Dedifferentiated amniotic fluid mesenchymal stem cell (primary cell): ENCODE data around the gene ZMPSTE24.

Experiments used
- DNase-seq: peaks from one replicate; pipeline ENCODE4 v3.0.0-alpha.2; 2016; ENCODE audit errors: extremely low spot score

ZMPSTE24 gene

DNA sequence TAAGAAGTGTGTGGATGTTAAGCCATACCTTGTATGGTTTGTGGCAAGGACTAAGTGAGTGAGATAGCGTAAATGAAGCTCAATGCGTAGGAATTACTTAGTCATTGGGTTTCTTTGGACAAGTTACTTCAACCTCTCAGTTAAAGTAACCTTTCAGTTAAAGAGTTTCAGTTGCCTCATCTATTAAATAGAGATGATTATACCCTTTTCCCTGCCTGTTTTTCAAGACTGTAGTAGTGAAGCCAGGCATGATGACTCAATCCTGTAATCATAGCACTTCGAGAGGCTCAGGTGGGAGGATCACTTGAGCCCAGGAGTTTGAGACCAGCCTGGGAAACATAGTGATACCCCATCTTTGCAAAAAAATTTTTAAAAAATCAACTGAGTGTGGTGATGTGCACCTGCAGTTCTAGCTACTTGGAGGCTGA is 6.3 kb downstream of the ZMPSTE24 start:
- DNase-seq: no peak

DNA sequence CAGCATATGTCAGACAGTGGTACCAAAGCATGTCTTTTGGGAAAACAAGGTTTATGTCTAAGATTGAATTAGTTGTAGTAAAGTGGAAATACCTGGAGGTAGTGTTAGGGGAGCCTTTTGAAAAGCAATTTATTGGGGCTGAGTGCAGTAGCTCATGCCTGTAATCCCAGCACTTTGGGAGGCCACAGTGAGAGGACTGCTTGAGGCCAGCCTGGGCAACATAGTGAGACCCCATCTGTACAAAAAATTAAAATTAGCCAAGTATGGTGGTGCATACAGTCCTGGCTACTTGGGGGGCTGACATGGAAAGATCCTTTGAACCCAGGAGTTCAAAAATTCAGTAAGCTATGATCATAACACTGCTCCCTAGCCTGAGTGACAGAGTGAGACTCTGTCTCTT is 7.3 kb downstream of the ZMPSTE24 start:
- DNase-seq: no peak

DNA sequence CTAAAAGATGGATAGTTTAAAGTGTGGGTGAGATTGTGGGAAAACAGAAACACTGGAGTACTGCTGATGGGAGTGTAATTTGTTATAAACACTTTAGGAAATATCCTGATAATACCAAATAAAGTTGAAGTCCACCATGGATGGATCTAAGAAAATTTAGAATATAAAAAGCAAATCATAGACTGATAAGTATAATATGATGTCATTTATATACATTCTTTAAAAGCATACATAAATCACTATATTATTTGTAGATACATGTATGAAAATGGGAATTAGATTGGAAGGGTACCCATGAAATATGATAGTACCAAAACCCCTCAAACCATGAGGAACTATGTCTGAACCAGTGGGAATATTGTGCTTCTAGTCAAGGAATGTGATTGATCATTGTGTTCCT is 7.9 kb downstream of the ZMPSTE24 start:
- DNase-seq: no peak

DNA sequence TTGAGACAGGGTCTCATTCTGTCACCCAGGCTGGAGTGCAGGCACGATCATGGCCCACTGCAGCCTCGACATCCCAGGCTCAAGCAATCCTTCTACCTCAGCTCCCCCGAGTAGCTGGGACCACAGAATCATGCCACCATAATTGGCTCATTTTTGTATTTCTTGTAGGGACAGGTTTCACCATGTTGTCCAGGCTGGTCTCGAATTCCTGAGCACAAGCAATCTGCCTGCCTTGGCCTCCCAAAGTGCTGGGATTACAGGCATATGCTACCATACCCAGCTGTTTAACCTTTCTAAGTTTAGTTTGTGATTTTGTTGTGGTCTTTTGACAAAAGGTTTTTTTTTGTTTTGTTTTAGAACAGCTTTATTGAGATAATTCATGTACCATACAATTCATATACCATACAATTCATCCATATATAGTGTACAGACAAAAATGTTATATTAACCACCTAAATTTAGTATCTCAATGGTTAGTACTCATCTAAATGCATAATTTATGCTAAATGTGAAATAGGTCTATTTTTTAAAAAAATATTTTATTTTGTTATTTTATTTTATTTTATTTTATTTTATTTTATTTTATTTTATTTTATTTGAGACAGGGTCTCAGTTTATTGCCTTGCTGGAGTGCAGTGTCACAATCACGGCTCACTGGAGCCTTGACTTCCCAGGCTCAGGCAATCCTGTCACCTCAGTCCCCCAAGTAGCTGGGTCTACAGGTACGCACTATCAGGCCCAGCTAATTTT is 8.9 kb downstream of the ZMPSTE24 start:
- DNase-seq: no peak

DNA sequence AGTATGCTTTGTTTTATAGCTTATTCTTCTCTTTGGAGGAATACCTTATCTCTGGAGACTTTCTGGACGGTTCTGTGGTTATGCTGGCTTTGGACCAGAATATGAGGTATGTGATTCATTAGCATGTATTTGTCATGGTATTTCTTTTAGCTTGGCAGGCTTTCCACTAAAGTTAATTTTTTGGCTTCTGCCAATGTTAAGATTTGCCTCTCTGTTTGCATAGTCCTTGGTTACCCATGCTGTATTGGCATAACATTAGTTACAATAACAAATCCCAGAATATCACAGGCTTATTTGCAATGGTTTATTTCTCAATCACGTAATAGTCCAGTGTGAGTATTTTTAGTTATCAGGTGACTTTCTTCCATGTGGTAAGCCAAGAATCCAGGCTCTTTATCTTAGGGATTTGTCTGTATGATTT is 9.7 kb downstream of the ZMPSTE24 start:
- peak; percentile 98 for DNase-seq

DNA sequence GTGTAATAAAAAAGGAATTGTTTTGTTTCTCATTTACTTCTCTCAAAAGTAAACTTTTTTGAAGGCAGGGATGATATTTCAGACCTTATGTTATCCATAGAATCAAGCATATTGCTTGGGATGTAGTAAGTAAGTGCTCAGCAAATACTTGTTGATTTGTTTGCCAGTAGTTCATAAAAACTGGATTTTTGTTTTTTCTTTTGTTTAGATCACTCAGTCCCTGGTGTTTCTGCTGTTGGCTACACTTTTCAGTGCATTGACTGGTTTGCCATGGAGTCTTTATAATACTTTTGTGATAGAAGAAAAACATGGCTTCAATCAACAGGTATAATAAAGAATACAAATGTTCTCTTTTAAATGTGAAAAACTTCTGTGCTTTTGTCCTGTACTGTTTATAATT is 10.2 kb downstream of the ZMPSTE24 start:
- DNase-seq: no peak

DNA sequence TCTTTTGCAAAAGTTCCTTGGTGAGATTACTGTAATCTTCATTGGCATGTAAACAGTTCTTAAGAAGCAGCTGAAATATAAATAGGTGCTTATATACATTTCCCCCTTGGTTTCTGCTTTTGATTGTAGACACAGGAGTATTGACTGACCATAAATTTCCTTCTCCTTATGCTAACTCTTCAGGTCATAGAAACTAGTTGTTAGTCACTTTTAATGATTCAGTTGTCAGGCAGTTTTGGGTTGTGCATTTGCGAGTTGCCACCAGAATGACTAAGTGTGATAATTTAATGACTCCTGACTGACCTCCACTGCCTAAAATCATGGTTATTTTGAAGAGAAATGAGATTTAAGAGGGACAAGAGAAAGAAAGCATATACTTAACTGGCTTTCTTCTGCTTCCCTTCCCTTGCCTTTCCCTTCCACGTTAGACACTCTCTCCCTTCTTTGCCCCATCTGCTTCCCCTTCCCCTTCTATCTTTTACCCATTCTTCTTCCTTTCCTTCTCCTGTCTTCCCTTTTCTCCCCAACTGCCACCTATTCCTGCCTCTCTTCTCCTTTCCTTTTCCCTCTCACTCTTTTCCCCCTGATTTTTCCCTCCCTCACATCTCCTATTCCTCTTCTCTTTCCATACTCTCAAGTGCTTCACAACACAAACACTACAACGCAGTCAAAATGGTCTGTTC is 12.3 kb downstream of the ZMPSTE24 start:
- DNase-seq: no peak

DNA sequence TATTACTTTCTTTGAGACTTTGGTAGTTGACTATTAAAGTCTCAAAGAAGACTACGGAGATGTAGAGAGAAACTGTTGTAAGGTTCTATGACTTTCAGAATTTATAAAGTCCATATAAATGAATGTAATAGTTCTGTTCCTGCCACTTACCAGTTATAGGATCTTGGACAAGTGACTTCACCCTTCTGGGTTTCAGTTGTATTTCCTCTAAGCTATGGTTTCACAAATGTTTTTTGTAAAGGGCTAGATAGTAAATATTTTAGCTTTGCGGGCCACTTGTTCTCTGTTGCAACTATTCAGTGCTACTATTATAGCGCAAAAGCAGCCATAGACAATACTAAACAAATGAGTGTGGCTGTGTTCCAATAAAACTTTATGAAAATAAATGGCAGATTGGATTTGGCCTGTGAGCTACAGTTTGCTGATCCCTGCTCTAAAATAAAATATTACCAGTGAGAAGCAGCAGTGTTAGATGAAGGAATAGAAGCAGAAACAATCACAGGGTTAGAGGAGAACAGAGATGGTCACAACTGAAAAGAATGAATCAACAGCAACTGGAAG is 14.7 kb downstream of the ZMPSTE24 start:
- DNase-seq: no peak

DNA sequence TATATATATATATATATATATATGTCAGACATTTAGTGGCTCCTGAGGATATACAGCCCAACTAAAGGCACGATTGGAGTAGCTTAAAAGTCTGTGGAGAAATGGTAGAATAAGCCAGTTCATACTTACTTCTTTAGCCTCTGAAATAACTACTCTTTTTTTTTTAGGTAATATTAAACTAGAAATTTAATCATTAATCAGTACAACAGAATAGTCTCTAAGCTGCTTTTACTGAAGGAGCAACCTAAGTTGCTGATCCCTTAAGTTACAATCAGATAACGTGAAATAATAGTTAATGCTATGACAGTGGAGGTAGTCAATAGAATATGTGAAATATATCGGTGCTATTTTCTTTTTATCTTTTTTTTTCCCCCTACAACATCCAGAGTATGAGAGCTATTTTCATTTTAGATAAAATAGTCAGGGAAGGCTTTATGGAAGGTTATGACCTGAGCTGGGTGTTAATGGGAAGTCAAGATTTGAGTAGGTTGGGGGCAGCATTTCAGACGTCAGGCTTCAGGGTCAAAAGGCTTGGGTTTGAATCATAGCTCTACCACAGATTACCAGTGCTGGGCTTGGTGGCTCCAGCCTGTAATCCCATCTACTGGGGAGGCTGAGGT is 15.6 kb downstream of the ZMPSTE24 start:
- DNase-seq: no peak

DNA sequence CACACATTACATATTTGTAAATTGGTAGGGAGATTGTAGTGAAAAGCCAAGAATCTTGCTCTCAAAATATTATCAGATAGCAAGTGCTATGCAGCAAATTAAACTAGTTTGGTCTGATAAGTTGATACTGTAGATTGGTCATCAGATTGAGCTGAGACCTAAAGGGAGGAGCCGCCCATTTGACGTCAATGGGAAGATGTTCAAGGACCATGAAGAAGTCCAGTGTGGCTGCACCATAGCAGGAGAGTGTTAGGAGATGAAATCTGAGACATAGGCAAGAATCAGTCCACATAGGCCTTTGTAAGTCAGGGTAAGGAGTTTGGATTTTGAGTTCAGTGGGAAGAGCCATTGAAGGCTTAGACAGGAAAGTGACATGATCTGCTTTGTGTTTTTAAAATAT is 16.3 kb downstream of the ZMPSTE24 start:
- no peak for DNase-seq

DNA sequence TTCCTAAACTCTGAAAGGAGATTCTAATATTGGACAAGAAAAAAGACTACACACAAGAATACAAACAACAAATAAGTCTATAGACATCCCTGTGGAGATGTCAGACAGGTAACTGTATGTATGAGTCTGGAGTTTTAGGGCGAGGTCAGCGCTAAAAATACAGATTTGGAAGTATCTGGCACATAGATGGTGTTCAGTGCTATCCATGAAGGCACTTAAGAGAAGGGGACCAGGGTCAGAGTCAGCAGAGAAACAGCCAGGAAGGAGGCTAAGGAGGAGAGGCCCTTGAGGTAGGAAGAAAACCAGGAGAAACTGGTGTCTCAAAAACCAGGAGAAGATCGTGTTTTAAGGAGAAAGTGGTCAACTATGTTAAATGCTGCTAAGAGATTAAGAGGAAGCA is 18.1 kb downstream of the ZMPSTE24 start:
- DNase-seq: no peak

DNA sequence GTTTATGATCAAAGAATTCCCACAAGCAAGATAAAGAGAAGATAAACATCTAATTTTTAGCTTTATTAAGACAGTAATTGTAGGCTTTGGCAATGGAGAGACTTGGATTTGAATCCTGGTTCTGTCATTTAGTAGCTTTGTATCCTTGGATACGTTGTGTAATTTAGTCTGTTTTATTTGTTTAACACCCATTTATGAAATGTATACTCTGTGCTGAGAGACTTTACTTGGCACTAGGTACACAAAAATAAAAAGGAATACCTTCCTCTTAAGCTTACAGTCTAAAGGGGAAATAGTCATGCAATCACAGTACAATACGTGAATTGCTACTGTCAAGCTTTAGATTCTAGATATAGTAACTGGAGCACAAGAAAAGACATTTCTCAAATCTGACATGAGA is 23.8 kb downstream of the ZMPSTE24 start:
- DNase-seq: no peak

DNA sequence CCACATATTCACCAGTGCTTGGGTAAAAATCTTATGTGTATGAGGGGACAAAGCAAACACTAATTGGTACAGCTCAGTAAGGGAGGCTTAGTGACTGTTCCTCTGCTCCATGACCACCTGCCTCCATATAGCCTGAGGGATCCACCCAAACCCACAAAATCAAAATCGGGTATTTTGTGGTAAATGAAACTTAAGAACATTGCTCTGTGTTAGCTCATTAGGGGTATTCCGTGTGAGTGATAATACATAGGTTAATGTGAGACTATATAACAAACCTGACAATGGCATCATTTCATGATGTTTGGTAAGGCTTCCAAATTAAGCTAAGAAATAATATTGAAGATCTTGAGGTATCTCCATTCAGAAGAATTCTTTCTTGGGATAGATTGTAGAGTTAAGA is 33.3 kb downstream of the ZMPSTE24 start:
- no peak for DNase-seq

DNA sequence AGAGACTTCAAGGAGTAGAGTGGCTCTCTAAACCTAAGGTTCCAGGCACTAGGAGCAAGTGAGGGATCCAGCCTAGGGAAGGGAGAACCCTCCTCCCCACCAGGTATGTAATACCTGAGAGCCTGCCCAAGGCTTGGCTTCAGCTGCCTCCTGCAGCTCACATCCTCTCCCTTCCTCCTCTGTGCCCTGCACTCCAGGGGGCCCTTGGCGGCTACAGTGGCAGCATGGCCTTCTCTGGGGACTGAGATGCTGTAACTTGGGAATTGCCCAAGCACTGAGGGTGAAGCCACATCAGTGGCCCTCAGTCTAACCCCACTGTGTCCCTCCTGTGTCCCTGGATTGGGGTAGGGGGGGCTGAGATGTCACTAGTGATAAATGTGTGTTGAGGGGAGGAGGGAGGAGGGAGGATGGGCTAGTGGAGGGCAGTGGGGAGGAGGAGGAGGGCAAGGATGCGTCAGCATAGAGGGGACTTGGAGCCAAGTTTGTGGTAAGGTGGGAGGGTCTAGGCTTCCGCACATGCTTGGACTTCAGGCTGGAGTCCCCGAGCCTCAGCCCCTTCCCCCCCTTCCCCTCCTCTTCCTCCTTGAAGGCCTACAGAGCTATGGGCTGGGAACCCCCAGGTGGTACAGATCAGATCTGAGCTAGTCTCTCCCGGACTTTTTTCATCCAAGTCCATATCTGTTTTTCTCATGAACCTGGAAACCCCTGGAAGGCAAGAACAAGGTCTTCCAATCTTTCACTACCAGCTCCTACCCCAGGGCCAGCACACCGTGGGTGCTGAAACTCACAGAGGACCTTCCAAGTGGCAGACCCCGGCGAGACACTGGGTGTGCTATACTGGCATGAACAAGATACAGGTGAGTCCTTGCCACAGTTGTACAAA is 41.6 kb downstream of the ZMPSTE24 start:
- DNase-seq: no peak

DNA sequence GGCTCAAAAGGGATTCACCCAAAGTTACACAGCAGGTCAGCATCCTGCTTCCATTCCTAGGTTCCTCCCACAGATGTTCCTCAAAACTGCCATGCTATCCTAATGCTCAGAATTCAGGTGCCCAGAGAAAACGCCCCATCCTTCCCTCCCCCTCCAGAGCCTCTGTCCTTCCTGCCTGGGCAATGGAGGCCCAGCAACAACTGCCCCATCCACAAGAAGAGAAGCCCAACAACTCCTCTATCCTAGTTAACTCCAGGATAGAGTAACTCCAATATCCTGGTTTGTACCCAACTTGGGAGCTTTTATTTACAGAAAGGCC is 42.2 kb downstream of the ZMPSTE24 start:
- no peak for DNase-seq

DNA sequence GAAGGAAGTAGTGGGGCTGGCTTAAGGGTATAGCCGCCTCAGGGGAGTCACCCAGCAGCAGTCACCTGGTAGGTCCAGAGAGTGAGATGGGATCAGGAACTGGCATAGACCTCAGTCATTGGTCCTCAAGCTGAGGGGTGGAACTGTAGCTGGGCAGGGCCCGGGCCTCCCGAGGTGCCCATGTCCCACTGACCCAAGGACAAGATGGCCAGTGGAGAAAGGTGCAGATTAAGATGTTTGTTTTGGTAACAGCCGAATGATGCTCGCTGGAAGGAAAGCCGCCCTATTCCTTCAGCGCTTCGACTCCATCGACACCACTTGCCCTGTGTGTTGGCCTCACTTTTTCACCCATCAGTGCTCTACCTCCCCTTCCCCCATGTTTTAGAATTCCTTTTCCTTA is 42.6 kb downstream of the ZMPSTE24 start:
- no peak for DNase-seq

DNA sequence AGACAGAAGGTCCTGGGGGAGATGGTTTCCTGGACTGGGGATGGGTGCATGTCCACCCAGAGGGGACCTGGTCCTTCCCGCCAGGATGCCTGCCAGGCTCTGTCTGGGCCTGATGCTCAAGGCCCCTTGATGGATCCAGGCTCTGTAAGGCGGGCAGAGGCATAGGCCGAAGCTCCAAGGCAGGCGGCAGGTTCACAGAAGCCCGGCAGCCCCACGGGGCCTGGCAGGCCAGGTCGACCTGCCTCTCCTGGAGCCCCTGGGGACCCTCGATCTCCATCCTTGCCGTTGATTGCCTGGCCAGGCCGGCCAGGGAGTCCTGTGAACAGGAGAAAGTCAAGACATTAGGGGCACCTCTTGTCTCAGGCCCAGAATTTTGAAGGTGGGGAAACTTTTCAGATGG is 43.0 kb downstream of the ZMPSTE24 start:
- no peak for DNase-seq

DNA sequence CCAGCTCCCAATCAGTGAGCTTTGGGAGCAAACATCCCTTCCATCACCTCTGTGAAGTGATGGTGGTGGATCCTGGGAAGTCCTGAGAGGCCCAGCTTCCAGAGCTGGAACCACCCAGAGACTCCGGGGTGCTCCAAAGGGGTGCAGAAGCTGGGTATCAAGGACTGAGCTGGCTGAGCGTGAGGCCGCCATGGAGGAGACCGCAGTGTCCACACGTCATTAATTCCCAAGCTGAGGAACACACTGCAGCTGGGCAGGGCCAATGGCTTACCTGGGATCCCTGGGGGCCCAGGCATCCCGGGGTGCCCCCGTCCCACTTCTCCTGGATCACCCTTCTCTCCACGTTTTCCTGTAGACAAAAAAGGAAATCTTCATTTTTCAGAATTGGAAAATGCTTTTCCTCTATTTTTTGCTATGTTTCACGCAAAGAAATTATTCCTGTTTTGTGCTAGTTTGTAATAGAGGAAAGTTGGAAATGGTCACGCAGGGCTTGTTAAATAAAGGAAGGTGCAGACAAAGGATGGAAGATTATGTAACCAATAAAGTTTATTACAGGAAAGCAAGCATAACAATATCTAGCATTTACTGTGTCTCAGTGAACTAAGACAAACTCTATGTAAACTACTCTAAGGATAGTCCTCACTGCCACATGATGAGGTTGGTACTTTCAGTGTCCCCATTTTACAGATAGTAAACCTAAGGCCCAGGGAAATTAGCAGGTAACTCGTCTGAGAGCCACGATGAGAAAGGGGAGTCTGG is 43.7 kb downstream of the ZMPSTE24 start:
- DNase-seq: no peak

DNA sequence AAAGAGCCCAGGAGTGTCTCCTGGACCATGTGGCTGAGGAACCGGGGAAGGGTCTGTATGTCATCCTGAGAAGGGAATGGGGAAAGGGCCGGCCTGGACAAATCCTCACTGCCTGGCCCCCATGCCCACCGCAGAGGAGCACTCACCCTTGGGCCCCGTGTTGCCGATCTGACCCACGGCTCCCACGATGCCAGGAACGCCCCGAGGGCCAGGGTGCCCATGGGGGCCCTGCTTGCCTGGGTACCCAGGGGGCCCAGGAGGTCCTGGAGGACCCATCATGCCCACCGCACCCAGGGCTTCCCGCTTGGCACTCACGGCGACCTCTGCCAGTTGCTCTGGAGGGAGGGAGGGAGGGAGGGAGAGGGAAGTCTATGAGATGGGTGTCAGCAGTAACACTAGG is 44.4 kb downstream of the ZMPSTE24 start:
- DNase-seq: no peak

DNA sequence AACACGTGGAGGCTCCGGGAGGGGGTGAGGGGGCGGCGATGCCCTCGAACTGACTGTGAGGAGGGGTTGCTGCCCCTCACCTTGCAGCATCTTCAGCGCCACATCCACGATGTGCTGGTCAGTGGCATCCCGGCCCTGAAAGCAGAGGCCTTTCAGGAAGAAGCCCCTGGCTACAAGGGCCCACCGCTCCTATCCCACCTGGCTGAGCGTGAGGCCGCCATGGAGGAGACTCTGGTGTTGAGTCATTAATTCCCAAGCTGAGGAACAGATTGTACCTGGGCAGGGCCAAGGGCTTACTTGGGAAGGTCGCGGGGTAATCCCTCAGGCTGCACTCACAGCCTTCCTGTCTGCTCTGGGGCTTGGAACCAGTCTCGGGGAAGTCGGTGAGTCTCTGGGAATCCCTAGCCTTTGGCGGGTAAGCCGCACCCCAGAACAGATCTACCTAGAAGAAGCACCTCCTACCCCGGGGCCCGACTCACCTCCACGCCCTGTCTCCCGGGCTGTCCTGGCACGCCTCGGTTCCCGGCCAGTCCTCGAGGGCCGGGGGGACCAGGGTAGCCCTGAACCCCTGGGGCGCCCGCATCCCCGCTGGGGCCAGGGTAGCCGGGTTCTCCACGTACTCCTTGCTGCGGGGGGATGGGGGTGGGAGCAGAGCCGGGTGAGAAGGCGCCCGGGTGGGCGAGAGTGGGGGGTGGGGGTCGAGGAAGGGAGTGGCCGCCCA is 45.2 kb downstream of the ZMPSTE24 start:
- no peak for DNase-seq

DNA sequence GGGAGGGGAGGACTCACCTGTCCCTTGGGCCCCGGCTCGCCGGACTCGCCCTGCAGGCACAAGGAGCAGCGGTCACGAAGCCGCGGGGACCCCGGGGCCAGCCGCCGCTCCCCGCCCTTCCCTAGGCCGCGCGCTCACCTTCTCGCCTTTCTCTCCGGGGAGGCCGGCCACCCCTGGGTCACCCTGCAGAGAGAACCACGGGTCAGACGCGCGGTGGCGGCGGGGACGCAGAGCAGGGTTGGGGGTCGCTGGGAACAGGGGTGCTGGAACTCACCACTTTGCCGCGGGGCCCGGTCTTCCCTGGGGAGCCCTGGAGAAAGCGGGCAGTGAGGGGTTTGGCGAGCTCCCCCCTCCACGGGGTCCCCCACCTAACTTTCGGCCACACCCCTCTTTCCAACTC is 45.8 kb downstream of the ZMPSTE24 start:
- no peak for DNase-seq
